Measurements from ENCODE around the gene APEH. TPM values are rescaled to one million over a fixed set of nuclear protein-coding genes. Genes with fewer than 3 reads are reported as not detected.

APEH gene
- total and polyA plus RNA-seq, 4 donors = 65.1 to 94.1 (median 87.5) TPM

DNA sequence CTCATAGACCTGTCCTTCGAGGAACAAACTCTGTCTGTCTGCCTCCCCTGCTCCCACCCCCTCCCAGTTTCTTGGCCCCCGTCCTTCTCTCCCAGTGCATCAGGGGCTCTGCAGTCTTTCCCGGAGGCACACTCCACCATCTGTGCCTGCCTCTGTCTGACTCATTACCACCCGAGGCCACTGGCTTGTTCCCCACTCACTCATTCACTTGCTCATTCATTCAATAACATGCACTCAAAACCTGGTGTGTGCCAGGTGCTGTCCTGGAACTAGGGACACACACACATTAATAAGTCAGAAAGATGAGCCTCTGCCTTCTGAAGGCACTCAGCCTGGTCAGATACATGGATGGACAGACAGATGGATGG is 32.9 kb downstream of the APEH start:
- TF ChIP-seq MAX (IDR thresholded peaks at IDR 0.05) (no peak), YY1 (IDR thresholded peaks at IDR 0.05) (no peak), SP1 (IDR thresholded peaks at IDR 0.05) (no peak), ZBTB33 (IDR thresholded peaks at IDR 0.05) (no peak), JUND (IDR thresholded peaks at IDR 0.05) (no peak), RAD21 (IDR thresholded peaks at IDR 0.05) (no peak), REST (IDR thresholded peaks at IDR 0.05) (no peak), TAF1 (conservative IDR thresholded peaks at IDR 0.05) (no peak), HNF4G (IDR thresholded peaks at IDR 0.05) (no peak), ATF3 (IDR thresholded peaks at IDR 0.05) (no peak), NR2F2 (IDR thresholded peaks at IDR 0.05) (no peak), HNF4A (conservative IDR thresholded peaks at IDR 0.05) (no peak)
- WGBS = 85% methylated on average over 4 of the region's 4 CpGs
- DNase-seq (ENCODE audit: low spot score) = no peak
- Histone ChIP-seq H3K4me1 (ENCODE audit: control insufficient read depth in 4 of 4, insufficient read depth in 4 of 4, low read length in 3 of 4) (no peaks in the 10 kb centered on the region), H3K4me3 (ENCODE audit: low read depth in 1 of 3, low read length in 3 of 3) (no peak overlapping the region), H3K27me3 (ENCODE audit: control insufficient read depth in 4 of 4, insufficient read depth in 4 of 4, low read length in 3 of 4) (no peaks in the 10 kb centered on the region), H3K36me3 (ENCODE audit: control insufficient read depth in 4 of 4, insufficient read depth in 3 of 4, low read depth in 1 of 4, low read length in 3 of 4) (peaks cover 19 to 63% (median 40%) of the 10 kb centered on the region in 4 donors), H3K27ac (ENCODE audit: low read depth in 1 of 2, low read length in 2 of 2) (no peak overlapping the region), H3K9me3 (ENCODE audit: control insufficient read depth in 4 of 4, low read length in 3 of 4) (no peaks in the 10 kb centered on the region), H3K9ac (ENCODE audit: low read depth in 1 of 2, low read length in 2 of 2) (no peak overlapping the region)

DNA sequence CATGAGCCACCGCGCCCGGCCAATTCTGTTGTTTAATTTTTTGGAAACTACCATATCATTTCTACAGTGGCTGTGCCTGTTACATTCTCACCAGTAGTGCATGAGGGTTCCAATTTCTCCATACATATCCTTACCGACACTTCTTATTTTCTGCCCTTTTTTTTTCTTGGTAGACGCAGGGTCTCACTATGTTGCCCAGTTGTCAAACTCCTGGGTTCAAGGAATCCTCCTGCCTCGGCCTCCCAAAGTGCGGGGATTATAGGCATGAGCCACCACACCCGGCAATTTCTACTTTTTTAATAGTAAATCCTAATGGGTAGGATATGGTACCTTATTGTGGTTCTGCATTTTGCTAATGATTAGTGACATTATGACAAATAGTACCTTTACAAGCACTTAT is 35.7 kb downstream of the APEH start:
- WGBS = 97% methylated on average over 8 of the region's 8 CpGs
- no peak overlapping the region for H3K27ac ChIP-seq (ENCODE audit: low read depth in 1 of 2, low read length in 2 of 2)
- no peaks in the 10 kb centered on the region for H3K27me3 ChIP-seq (ENCODE audit: control insufficient read depth in 4 of 4, insufficient read depth in 4 of 4, low read length in 3 of 4)
- no peaks in the 10 kb centered on the region for H3K9me3 ChIP-seq (ENCODE audit: control insufficient read depth in 4 of 4, low read length in 3 of 4)
- DNase-seq (ENCODE audit: low spot score) = no peak
- TF ChIP-seq GABPA (IDR thresholded peaks at IDR 0.05 in 1 of 2, conservative IDR thresholded peaks at IDR 0.05 in 1 of 2) (no peak), REST (IDR thresholded peaks at IDR 0.05) (no peak), ZBTB33 (IDR thresholded peaks at IDR 0.05) (no peak), HNF4A (conservative IDR thresholded peaks at IDR 0.05) (no peak), FOXA2 (IDR thresholded peaks at IDR 0.05) (no peak), YY1 (IDR thresholded peaks at IDR 0.05) (no peak), RAD21 (IDR thresholded peaks at IDR 0.05) (no peak)
- peaks cover 15 to 67% (median 37%) of the 10 kb centered on the region in 4 donors for H3K36me3 ChIP-seq (ENCODE audit: control insufficient read depth in 4 of 4, insufficient read depth in 3 of 4, low read depth in 1 of 4, low read length in 3 of 4)
- no peak overlapping the region for H3K9ac ChIP-seq (ENCODE audit: low read depth in 1 of 2, low read length in 2 of 2)
- no peaks in the 10 kb centered on the region for H3K4me1 ChIP-seq (ENCODE audit: control insufficient read depth in 4 of 4, insufficient read depth in 4 of 4, low read length in 3 of 4)
- no peak overlapping the region for H3K4me3 ChIP-seq (ENCODE audit: low read depth in 1 of 3, low read length in 3 of 3)

Measured in liver (tissue), 9 donors.